ENCODE data around the gene TARM1.
"Not testable (repeated sequence)": the region's sequence is repeated elsewhere in the genome, so short reads cannot be mapped to it uniquely, and the experiment has no call there.

The TARM1 gene

DNA sequence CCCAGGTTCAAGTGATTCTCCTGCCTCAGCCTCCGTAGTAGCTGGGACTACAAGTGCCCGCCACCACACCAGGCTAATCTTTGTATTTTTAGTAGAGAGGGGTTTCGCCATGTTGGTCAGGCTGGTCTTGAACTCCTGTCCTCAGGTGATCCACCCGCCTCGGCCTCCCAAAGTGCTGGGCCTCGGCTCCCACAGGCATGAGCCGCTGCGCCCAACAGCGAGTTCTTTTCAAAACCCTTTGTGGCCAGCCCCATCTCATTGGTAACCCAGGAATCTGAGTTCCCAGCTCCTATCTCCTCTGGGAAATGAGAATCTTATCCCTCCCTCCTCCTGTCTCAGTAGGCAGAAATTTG is 18.7 kb upstream of the TARM1 start:
- DNase-seq (ENCODE audit: low read depth in 2 of 2), result not testable (repeated sequence)

DNA sequence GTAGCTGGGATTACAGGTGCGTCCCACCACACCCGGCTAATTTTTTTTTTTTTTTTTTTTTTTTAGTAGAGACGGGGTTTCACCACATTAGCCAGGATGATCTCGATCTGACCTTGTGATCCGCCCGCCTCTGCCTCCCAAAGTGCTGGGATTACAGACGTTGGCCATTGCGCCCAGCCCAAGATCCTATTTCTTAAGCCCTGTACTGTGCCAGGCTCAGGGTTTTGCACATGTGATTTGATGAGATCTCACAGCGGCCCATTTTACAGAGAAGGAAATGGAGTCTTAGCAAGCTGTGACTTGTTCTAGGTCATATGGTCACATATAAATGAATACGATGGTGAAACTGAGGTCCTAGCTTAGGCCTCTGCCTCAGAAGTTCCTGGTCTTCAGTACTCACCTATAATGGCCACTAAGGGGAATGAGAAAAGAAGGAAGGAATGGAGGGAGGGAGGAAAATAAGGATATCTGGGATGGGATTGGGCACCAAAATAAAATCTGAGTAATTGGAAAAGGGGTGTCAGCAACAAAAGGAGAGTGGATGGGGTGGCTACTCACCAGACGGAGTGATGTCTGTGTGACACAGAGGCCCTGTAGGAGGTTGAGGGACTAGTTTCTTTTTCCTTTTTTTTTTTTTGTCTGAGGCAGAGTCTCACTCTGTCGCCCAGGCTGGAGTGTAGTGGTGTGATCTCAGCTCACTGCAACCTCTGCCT is 18.2 kb upstream of the TARM1 start:
- DNase-seq (ENCODE audit: low read depth in 2 of 2), result no peak

DNA sequence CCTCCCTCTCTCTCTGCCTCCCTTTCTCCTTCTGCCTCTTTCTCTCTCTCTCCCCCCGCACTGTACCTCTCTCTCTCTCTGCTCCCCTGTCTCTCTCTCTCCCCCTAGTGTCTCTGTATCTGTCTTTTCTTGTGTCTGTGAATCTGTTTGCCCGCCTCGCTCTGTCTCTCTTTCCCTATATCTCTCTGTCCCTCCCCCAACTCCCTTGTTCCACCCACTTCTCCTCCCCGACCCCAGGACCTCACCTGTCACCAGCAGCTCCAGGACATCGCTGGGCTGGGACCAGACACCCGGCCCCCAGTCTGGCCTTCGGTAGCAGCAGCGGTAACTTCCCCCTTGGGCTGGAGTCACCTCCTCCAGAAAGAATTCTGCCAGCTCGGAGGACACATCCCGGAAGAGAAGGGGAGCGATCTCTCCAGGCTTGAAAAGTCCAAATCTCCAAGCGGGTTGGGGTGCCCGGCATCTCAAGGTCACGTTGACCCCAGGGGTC is 15.5 kb upstream of the TARM1 start:
- DNase-seq (ENCODE audit: low read depth in 2 of 2), result no peak

DNA sequence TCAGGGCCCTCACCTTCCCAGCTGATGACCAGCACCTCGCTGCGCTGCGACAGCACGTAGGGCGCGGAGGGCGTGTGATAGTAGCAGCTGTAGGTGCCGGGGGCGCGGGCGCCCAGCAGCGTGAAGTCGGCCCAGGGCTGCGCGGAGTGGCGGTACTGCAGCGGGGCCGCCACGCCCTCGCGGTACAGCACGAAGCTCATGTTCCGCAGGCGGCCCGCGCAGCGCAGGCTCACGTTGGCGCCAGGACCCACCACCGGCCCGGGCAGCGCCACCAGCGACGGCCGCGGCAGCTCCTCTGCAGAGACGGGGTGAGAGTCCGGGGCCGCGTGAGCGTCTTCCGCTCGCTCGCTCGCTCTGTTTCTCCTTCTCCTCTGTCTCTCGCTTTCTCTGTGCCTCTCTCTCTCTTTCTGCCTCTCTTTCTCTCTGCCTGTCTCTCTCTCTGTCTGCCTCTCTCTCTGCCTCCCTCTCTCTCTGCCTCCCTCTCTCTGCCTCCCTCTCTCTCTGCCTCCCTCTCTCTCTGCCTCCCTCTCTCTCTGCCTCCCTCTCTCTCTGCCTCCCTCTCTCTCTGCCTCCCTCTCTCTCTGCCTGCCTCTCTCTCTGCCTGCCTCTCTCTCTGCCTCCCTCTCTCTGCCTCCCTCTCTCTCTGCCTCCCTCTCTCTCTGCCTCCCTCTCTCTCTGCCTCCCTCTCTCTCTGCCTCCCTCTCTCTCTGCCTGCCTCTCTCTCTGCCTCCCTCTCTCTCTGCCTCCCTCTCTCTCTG is 14.9 kb upstream of the TARM1 start:
- peak in 1 of 2 donors; percentile 39 for DNase-seq (ENCODE audit: low read depth in 2 of 2)

DNA sequence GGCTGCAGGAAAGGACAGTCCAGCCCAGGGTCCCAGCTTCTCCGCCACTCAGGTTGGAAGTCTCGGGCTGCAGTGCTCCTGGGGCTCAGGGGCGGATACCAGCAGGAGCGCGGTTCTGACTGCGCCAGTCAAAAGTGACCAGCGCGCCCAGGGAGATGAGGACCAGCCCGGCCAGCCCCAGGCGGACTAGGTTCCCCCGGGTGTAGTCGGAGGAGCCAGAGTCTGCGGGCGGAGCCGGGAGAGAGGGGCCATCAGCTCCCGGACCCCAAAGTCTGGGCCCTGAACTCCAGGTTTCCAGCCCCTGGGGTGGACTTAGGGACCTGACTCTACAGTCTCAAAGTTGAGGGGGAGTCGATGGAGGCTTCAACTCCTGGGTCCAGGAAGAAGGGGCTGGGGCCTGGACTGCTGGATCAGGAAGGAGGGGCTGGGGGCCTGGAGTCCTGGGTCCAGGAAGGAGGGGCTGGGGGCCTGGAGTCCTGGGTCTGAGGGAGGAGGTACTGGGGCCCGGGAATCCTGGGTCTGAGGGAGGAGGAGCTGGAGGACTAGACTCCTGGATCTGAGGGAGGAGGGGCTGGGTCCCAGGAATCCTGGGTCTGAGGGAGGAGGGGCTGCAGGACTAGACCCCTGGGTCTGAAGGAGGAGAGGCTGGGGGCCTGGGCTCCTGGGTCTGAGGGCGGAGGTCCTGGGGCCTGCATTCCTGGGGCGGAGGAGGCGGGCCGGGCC is 14.1 kb upstream of the TARM1 start:
- no peak for DNase-seq (ENCODE audit: low read depth in 2 of 2)

DNA sequence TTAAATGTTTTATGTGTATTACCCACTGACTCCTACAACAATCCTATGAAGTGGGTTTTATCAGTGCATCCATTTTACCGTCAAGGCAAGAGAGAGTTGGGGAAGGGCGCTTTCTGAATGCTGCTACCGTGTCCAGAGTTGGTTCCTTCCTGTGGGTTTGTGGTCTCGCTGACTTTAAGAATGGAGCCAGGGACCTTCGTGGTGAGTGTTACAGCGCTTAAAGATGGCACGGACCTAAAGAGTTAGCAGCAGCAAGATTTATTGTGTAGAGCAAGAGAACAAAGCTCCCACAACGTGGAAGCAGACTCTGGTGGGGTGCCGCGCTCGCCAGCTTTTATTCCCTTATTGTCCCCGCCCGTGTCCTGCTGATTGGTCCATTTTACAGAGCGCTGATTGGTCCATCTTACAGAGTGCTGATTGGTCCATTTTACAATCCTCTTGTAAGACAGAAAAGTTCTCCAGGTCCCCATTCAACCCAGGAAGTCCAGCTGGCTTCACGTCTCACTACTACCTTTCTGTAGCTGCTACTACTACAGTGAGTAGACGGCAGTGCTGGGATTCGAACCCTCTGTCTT is 13.3 kb upstream of the TARM1 start:
- DNase-seq (ENCODE audit: low read depth in 2 of 2), result no peak

DNA sequence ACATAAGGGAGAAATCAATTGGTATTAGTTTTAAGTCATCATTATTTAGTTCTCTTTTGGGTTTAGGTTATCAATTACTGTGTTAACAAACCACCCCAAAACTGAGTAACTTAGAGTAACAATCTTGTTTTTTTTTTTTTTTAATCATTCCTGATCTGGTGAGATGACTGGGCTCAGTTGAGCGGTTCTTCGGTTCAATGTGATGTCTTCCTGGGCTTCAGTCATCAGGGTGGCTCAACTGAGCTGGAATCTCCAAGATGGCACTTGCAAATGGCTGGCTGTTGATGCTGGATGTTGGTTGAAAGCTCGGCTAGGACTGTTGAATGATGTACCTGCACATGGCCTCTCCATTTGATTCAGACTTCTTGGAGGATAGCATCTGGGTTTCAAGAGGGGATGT is 3.2 kb upstream of the TARM1 start:
- DNase-seq (ENCODE audit: low read depth in 2 of 2), result no peak

DNA sequence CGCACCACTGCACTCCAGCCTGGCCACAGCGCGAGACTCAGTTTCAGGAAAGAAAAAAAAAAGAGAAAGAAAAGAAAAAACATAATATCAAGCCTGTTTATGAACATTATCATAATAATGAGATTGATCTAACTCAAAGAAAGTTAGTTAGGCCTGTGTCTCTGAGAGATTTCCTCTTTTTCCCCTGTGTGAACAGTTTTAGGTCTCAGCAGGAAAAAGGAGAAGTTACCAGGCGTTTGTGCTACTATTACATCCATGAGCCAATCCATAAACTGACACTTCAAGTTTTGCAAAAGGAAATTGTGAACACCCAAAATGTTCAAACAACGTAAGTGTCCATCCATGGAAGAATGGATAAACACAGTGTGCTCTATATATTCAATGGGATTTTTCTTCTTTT is 3.8 kb downstream of the TARM1 start:
- no peak for DNase-seq (ENCODE audit: low read depth in 2 of 2)

DNA sequence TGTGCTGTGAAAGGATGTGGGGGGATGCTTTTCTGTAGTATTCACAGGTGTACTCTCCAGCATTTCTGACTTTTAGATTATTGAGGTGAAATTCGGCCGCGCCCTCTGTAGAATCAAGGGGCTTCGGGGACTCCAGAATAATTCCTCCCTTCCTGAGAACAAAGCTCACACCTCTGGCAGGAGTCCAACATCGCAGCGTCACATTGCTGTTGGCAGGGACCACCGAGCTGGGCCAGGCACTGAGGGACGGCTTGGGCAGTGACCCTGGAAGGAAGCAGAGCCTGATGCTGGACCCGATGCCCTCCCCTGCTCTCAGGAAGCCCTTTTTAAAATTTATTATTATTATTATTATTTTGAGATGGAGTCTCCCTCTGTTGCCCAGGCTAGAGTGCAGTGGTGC is 6.3 kb downstream of the TARM1 start:
- no peak for DNase-seq (ENCODE audit: low read depth in 2 of 2)

DNA sequence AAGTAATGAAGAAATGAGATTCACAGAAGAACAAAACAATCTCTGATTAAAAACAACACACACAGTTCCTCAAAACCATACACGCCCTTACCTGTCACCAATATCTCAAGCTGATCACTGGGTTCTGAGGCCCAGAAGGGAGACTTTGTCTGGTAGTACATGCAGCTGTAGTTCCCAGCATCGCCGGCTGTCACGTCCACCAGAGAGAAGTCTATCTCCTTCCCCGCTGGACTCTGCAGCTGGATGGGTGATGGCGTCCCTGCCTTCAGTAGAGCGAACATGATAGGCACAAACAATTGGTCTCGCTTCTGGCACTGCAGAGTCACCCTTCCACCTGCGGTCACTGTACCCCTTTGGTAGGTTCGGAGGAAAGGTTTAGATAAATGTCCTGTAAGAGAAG is 7.3 kb downstream of the TARM1 start:
- DNase-seq (ENCODE audit: low read depth in 2 of 2), result no peak

DNA sequence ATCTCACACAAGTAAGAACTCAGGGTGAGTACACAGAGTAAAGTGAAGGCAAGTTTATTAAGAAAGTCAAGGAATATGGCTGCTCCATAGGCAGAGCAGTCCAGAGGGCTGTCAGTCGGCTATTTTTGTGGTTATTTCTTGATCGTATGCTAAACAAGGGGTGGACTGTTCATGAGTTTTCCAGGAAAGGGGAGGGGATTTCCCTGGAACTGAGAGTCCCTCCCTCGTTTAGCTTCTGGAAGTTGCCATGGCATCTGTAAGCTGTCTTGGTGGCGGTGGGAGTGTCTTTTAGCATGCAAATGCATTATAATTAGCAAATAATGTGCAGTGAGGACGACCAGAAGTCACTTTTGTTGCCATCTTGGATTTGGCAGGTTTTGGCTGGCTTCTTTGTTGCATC is 11.7 kb downstream of the TARM1 start:
- DNase-seq (ENCODE audit: low read depth in 2 of 2), result no peak

DNA sequence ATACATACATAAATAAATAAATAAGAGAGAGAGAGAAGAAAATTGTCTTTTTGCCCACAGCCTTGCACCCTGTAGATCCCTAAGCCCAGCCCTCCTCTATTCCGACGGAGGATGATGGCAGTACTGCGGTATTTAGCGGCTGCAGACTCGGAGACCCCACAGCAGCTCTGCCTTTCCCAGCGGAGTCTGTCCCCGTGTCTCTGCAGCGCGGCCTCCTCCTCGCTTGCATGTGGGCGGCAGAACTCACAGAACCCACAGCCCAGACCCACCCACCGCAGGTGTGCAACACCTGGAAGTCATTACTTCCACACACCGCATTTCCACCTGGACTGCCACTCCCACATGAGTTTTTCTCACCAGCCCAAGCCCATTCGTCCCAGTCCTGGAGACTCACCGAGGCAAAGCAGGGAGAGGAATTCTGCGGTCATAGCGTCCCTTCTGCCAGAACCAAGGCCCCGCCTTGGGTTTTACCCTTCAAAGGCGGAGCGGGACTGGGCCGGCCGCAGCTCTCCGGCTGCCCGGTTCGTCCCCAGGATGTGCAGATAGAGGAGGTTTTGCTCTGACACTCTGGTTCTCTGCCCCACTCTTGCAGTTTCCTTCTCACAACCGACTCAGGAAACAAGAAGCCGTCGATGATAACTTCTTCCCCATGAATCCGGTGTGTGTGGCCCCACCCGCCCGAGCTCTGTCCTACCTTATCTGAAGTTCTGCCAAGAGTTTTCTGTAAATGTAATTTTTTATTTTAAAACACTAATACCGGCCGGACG is 17.6 kb downstream of the TARM1 start, which contains the start of gene VSTM1:
TSS of gene VSTM1 (minus strand) at position 548 of the 767 bp plus-strand sequence. CDS start at position 428, 120 bp downstream.
- DNase-seq (ENCODE audit: low read depth in 2 of 2), result no peak

DNA sequence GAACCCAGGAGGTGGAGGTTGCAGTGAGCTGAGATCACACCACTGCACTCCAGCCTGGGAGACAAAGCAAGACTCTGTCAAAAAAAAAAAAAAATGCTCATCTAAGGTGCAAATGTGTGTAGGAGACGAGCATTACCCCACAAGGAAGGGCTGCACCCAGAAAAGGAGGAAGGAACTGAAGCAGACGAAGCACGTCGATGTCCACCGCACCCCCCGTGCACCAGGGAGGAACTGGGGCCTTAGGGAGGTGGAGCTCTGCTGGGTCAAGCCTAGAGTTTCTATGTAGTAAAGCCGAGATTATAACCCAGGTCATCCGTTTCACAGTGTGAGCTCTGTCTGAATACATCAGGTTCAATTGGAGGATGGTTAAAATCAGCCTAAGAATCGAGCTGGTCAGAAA is 18.5 kb downstream of the TARM1 start:
- DNase-seq (ENCODE audit: low read depth in 2 of 2), result no peak

DNA sequence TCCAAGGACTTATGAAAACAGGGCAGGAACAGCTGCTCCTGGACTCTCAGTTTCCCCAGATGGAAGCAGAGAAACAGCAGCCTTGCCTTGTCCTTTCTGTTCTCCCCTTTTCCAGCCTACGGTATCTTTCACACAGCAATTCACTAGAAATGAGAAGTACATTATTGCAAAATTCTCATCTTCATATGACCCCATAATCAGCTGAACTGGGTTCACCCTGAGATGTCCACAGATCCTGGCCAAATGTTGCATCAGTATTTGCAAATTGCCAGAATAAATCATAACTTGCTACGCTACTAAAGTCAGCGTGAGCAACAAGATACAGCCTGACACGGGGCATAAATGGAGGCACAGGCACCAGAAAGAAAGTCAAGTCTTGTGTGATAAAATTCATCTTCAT is 33.5 kb downstream of the TARM1 start:
- no peak for DNase-seq (ENCODE audit: low read depth in 2 of 2)

DNA sequence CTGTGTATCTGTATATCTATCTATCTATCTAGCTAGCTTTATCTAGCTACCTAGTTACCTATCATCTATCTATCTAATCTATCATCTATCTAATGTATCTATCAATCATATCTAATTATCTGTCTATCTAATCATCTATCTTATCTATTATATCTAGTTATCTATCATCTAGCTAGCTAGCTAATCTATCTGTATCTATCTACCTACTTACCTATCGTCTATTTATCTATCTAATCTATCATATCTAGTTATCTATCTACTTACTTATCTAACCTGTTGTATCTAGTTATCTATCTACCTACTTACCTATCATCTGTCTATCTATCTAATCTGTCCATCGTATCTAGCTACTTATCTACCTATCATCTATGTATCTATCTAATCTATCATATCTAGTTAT is 35.4 kb downstream of the TARM1 start:
- no peak for DNase-seq (ENCODE audit: low read depth in 2 of 2)

DNA sequence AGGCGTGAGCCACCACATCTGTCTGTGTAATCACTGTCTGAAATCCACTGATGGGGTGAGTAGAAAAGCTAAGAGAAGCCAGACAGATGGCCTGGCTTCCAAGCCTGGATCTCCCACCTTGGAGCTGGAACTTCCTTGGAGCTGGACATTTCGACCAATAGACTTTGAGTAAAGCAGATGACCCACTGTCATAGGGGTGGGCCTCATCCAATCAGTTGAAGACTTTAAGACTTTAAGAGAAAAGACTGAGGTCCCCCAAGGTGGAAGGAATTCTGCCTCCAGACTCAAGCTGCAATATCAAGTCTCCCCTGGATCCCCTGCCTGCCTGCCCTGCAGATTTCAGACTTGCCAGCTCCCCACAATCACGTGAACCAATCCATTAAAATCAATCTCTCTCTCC is 38.2 kb downstream of the TARM1 start:
- DNase-seq (ENCODE audit: low read depth in 2 of 2), result no peak

DNA sequence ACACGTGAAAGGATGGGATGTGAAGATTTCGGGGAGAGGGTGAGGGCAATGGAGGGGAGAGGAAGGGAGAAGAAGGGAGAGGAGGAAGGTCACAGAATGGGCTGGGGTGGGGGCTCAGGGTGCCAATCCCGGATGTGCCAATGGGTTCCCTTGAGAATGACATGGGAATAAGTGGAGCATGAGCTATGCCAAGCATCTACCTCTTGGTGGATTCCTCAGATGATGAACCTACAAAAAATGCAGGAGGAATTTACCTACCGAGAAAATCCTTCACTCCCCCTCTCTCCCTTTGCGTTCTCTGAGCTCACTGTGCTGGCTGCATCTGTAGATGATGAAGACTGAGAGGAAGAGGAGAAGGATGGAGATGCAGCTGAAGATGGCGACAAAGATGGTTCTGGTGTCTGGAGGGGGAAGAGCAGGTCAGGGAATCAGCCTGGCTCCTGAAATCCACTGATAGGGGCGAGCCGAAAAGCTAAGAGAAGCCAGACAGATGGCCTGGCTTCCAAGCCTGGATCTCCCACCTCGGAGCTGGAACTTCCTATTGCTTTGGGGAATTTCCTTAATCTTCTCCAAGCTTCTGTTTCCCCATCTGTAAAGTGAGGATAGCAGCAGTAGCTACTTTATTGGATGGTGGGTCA is 39.1 kb downstream of the TARM1 start:
- no peak for DNase-seq (ENCODE audit: low read depth in 2 of 2)

DNA sequence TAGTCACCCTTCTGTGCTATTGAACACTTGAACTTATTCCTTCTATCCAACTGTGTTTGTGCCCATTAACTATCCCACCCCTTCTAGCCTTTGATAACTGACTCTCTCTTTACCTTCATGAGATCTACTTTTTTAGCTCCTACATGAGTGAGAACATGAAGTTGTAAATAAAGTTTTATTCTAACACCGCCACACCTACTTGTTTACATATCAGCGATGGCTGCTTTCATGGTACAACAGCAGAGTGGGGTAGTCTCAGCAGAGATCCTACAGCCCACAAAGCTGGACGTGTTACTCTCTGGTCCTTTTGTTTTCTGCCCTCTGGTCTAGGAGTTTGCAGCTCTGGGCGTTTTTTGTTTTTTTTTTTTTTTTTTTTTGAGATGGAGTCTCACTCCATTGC is 41.2 kb downstream of the TARM1 start:
- DNase-seq (ENCODE audit: low read depth in 2 of 2), result no peak

DNA sequence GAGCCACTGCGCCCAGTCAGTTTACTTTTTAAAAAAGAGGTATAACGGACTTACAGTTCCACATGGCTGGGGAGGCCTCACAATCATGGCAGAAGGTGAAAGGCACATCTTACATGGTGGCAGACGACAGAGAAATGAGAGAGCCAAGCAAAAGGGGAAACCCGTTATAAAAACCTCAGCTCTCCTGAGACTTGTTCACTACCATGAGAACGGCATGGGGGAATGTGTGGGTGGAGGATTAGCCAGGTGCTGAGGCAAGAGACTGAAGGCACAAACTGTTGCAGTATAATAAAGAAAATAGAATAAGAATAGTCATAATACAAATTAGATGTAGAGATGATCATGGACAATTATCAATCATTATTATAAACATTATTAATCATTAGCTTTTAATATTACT is 44.6 kb downstream of the TARM1 start:
- DNase-seq (ENCODE audit: low read depth in 2 of 2), result not testable (repeated sequence)

DNA sequence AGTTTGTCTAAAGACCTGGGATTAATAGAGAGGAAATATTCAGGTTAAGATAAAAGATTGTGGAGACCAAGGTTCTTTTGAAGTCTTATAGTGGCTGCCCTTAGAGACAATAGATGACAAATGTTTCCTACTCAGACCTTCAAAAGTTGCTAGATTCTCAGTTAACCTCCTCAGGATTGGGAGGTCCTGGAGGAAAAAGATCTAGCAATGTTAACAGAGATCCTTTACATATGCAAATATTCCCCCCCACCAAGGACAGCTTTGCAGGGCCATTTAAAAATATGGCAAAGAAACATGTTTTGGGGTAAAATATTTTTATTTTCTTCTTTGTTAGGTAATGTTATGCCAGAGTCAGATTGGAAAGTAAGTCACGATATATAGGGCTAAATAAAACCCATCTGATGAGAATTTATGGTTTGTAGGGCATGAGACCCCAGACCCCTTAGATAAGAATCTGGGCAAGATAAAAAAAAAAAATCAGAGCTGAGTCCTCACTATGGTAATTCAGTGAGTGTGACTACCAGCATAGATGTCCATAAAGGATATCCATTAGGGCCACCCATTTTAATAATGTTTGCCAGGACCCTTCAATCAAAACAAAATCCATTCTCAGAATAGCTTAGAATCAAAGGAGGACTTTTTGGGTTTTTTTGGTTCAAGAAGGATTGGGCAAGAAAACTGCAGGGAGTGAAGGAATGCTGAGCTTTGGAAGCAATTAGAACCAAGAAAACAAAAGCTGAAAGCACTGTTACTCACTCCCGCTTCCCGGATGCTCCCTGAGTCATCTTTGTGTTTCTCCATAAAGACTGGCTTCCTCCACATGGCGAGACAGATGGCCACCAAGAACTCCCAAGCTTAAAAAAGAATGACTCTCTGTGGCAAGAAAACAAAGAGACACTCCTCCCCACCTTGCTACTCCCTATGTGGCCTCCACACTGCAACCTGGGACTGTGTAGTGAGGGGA is 45.7 kb downstream of the TARM1 start:
- DNase-seq (ENCODE audit: low read depth in 2 of 2), result no peak

All from stimulated activated CD8-positive, alpha-beta memory T cell treated with anti-CD3 and anti-CD28 coated beads, Interleukin-2, amount 100 ng/mL, for 48 hours (primary cell).